Measurements from ENCODE around the gene AKT1S1.
A peak's percentile ranks its signal among the peaks of the same experiment; 100 is the strongest.
"Not testable (repeated sequence)": the region's sequence is repeated elsewhere in the genome, so short reads cannot be mapped to it uniquely, and the experiment has no call there.

Gene AKT1S1

GRCh38 chr19:49877020-49877878 is at the start of gene AKT1S1, which contains the start of gene TBC1D17:
Gene AKT1S1 (minus strand): TSS chr19:49877355. CDS start chr19:49873295, 4,060 bp downstream.
Gene TBC1D17 (plus strand): TSS chr19:49877702. CDS start chr19:49877724, 22 bp downstream.
- DNase-seq, result peak; percentile 95 to 100 (median 99)

- DNase-seq, result no peak
These were observed 49.4 kb upstream of the AKT1S1 start for GRCh38 chr19:49926515-49926914.

- no peak for DNase-seq
These were observed 48.3 kb upstream of the AKT1S1 start for GRCh38 chr19:49925486-49925885.

GRCh38 chr19:49924881-49925210 is 47.7 kb upstream of the AKT1S1 start:
- DNase-seq, result not testable (repeated sequence)

- no peak for DNase-seq
These were observed 47.1 kb upstream of the AKT1S1 start for GRCh38 chr19:49924004-49924880.

GRCh38 chr19:49923055-49924003 is 46.2 kb upstream of the AKT1S1 start:
- peak in 1 of 14 donors; percentile 51 for DNase-seq

- peak in 1 of 14 donors; percentile 31 for DNase-seq
These were observed 45.0 kb upstream of the AKT1S1 start for GRCh38 chr19:49921871-49922795.

GRCh38 chr19:49920624-49921363 is 43.6 kb upstream of the AKT1S1 start:
- DNase-seq, result no peak

GRCh38 chr19:49918089-49918488 is 40.9 kb upstream of the AKT1S1 start:
- no peak for DNase-seq

- DNase-seq, result peak in 3 of 14 donors; percentile 5 to 33 (median 9)
These were observed 39.9 kb upstream of the AKT1S1 start for GRCh38 chr19:49916839-49917733.

- no peak for DNase-seq
These were observed 38.1 kb upstream of the AKT1S1 start for GRCh38 chr19:49915271-49915670.

- no peak for DNase-seq
These were observed 36.6 kb upstream of the AKT1S1 start for GRCh38 chr19:49913720-49914119.

GRCh38 chr19:49912965-49913685 is 36.0 kb upstream of the AKT1S1 start:
- DNase-seq, result no peak

GRCh38 chr19:49911381-49912145 is 34.4 kb upstream of the AKT1S1 start:
- peak in 5 of 14 donors; percentile 15 to 53 (median 26) for DNase-seq

- DNase-seq, result no peak
These were observed 33.0 kb upstream of the AKT1S1 start for GRCh38 chr19:49910179-49910578.

- no peak for DNase-seq
These were observed 31.6 kb upstream of the AKT1S1 start for GRCh38 chr19:49908480-49909420.

Data from C1 segment of cervical spinal cord (tissue), 14 donors.